Measurements from ENCODE around the gene GPR68. TPM values are rescaled to one million over a fixed set of nuclear protein-coding genes. Genes with fewer than 3 reads are reported as not detected.
"Not testable (repeated sequence)": the region's sequence is repeated elsewhere in the genome, so short reads cannot be mapped to it uniquely, and the experiment has no call there.

Gene GPR68
- total and polyA plus RNA-seq, 4 experiments from 2014 or later = 3.0 to 10.8 (median 9.5) TPM

- Mint-ChIP-seq H3K4me1 (peaks cover 73 to 96% (median 86%) of the 10 kb centered on the region in 4 donors), H3K36me3 (peaks cover 17 to 26% of the 10 kb centered on the region in 2 donors), H3K4me3 (peak overlapping the region; percentile 41 to 97 (median 86)), H3K27ac (peak overlapping the region; percentile 97 to 100 (median 99)), H3K27me3 (no peaks in the 10 kb centered on the region), H3K9me3 (peaks cover 0 to 10% (median 0%) of the 10 kb centered on the region in 8 donors)
- peaks cover 98% of the 10 kb centered on the region for H3K4me1 ChIP-seq (ENCODE audit: insufficient read depth, low read length)
- intact Hi-C loops (cut with micrococcal nuclease) = loop anchor here (1.0 to 5.0 kb wide), 6 partner anchors 14 to 58 kb away; no protein-coding TSS in a partner anchor
- H3K36me3 ChIP-seq (ENCODE audit: insufficient read depth, low read length) = peaks cover 4% of the 10 kb centered on the region
- peak overlapping the region; percentile 88 for H3K27ac ChIP-seq (ENCODE audit: low read depth, low read length)
- ChIA-PET CTCF (ENCODE audit: partially characterized antibody) (interaction anchor here (0.5 to 5.5 kb wide), 7 partner anchors 15 to 206 kb away, joined by 3 to 45 read pairs (median 7); partner anchors contain the start of gene GPR68), POLR2A (ENCODE audit: partially characterized antibody) (interaction anchor here (0.5 to 23.5 kb wide), 15 partner anchors 8 to 187 kb away, joined by 3 to 963 read pairs (median 5); partner anchors contain the start of genes DGLUCY, GPR68 and RPS6KA5)
- H3K9me3 ChIP-seq (ENCODE audit: control insufficient read depth in 1 of 2, low read length in 2 of 2) = no peaks in the 10 kb centered on the region
- H3K27me3 ChIP-seq (ENCODE audit: insufficient read depth, low read length) = no peaks in the 10 kb centered on the region
- H3K4me3 ChIP-seq (ENCODE audit: low read length in 2 of 2) = peak overlapping the region; percentile 1 to 26
- DNase-seq = no peak
Observed at GRCh38 chr14:91229005-91229382, 15.5 kb downstream of the GPR68 start.

- ChIA-PET POLR2A (ENCODE audit: partially characterized antibody) (interaction anchor here (0.5 to 23.5 kb wide), 15 partner anchors 8 to 846 kb away, joined by 3 to 963 read pairs (median 5); partner anchors contain the start of genes DGLUCY, GPR68 and RPS6KA5), CTCF (ENCODE audit: partially characterized antibody) (interaction anchor here (0.5 to 5.5 kb wide), 11 partner anchors 16 to 205 kb away, joined by 3 to 45 read pairs (median 5); partner anchors contain the start of gene GPR68)
- Mint-ChIP-seq H3K4me1 (peaks cover 78 to 100% (median 91%) of the 10 kb centered on the region in 4 donors), H3K27me3 (no peaks in the 10 kb centered on the region), H3K9me3 (peaks cover 0 to 10% (median 0%) of the 10 kb centered on the region in 8 donors), H3K36me3 (peaks cover 17 to 28% of the 10 kb centered on the region in 2 donors), H3K4me3 (peak overlapping the region; percentile 41 to 97 (median 86)), H3K27ac (peak overlapping the region; percentile 97 to 100 (median 99))
- H3K9me3 ChIP-seq (ENCODE audit: control insufficient read depth in 1 of 2, low read length in 2 of 2) = no peaks in the 10 kb centered on the region
- H3K4me3 ChIP-seq (ENCODE audit: low read length in 2 of 2) = peak overlapping the region; percentile 2 to 28
- H3K36me3 ChIP-seq (ENCODE audit: insufficient read depth, low read length) = peaks cover 4% of the 10 kb centered on the region
- H3K4me1 ChIP-seq (ENCODE audit: insufficient read depth, low read length) = peaks cover 98% of the 10 kb centered on the region
- H3K27ac ChIP-seq (ENCODE audit: low read depth, low read length) = peak overlapping the region; percentile 88
- no peaks in the 10 kb centered on the region for H3K27me3 ChIP-seq (ENCODE audit: insufficient read depth, low read length)
- DNase-seq = peak; percentile 74 to 96 (median 77)
- intact Hi-C loops (cut with micrococcal nuclease) = loop anchor here (1.0 to 5.0 kb wide), 6 partner anchors 14 to 59 kb away; no protein-coding TSS in a partner anchor
Observed at GRCh38 chr14:91228112-91229004, 16.1 kb downstream of the GPR68 start.

GRCh38 chr14:91227183-91227628 lies 17.3 kb downstream of the GPR68 start:
- peak overlapping the region; percentile 88 for H3K27ac ChIP-seq (ENCODE audit: low read depth, low read length)
- Mint-ChIP-seq H3K4me1 (peaks cover 82 to 100% (median 93%) of the 10 kb centered on the region in 4 donors), H3K36me3 (peaks cover 23 to 31% of the 10 kb centered on the region in 2 donors), H3K9me3 (peaks cover 0 to 10% (median 0%) of the 10 kb centered on the region in 8 donors), H3K4me3 (peak overlapping the region; percentile 8 to 97 (median 86)), H3K27me3 (no peaks in the 10 kb centered on the region), H3K27ac (peak overlapping the region; percentile 97 to 100 (median 99))
- DNase-seq = peak in 4 of 5 donors; percentile 41 to 70 (median 46)
- H3K27me3 ChIP-seq (ENCODE audit: insufficient read depth, low read length) = no peaks in the 10 kb centered on the region
- no peaks in the 10 kb centered on the region for H3K9me3 ChIP-seq (ENCODE audit: control insufficient read depth in 1 of 2, low read length in 2 of 2)
- CTCF ChIA-PET (ENCODE audit: partially characterized antibody) = interaction anchor here (0.8 to 5.5 kb wide), 7 partner anchors 17 to 60 kb away, joined by 3 to 45 read pairs (median 5); partner anchors contain the start of gene GPR68
- peaks cover 98% of the 10 kb centered on the region for H3K4me1 ChIP-seq (ENCODE audit: insufficient read depth, low read length)
- no peak overlapping the region for H3K4me3 ChIP-seq (ENCODE audit: low read length in 2 of 2)
- H3K36me3 ChIP-seq (ENCODE audit: insufficient read depth, low read length) = peaks cover 4% of the 10 kb centered on the region
- POLR2A ChIA-PET (ENCODE audit: partially characterized antibody) = interaction anchor here (0.9 to 23.5 kb wide), 8 partner anchors 21 to 845 kb away, joined by 3 to 963 read pairs (median 8); partner anchors contain the start of genes DGLUCY, GPR68 and RPS6KA5
- intact Hi-C loops (cut with micrococcal nuclease) = loop anchor here (5.0 kb wide), 2 partner anchors 35 to 60 kb away; no protein-coding TSS in a partner anchor

GRCh38 chr14:91226360-91226759 lies 18.1 kb downstream of the GPR68 start:
- peaks cover 25 to 35% of the 10 kb centered on the region in 2 donors for H3K36me3 Mint-ChIP-seq
- peak overlapping the region in 7 of 8 donors; percentile 73 to 97 (median 86) for H3K4me3 Mint-ChIP-seq
- Histone ChIP-seq H3K27ac (ENCODE audit: low read depth, low read length) (peak overlapping the region; percentile 88), H3K4me1 (ENCODE audit: insufficient read depth, low read length) (peaks cover 89% of the 10 kb centered on the region)
- CTCF ChIA-PET (ENCODE audit: partially characterized antibody) = interaction anchor here (1.0 to 5.5 kb wide), 4 partner anchors 18 to 61 kb away, joined by 4 to 45 read pairs (median 33); partner anchors contain the start of gene GPR68
- H3K27me3 ChIP-seq (ENCODE audit: insufficient read depth, low read length); H3K4me3 ChIP-seq (ENCODE audit: low read length in 2 of 2); H3K9me3 Mint-ChIP-seq; H3K9me3 ChIP-seq (ENCODE audit: control insufficient read depth in 1 of 2, low read length in 2 of 2); H3K27me3 Mint-ChIP-seq; H3K36me3 ChIP-seq (ENCODE audit: insufficient read depth, low read length): not testable (repeated sequence)
- peak overlapping the region; percentile 97 to 100 (median 99) for H3K27ac Mint-ChIP-seq
- peak in 1 of 5 donors; percentile 49 for DNase-seq
- intact Hi-C loops (cut with micrococcal nuclease) = loop anchor here (5.0 kb wide), 2 partner anchors 34 to 61 kb away; no protein-coding TSS in a partner anchor
- H3K4me1 Mint-ChIP-seq = peaks cover 80 to 100% (median 92%) of the 10 kb centered on the region in 4 donors
- POLR2A ChIA-PET (ENCODE audit: partially characterized antibody) = interaction anchor here (1.1 to 23.5 kb wide), 6 partner anchors 10 to 49 kb away, joined by 3 to 963 read pairs (median 18); partner anchors contain the start of gene GPR68

GRCh38 chr14:91225025-91225424 lies 19.5 kb downstream of the GPR68 start:
- Histone ChIP-seq H3K4me3 (ENCODE audit: low read length in 2 of 2) (no peak overlapping the region), H3K27ac (ENCODE audit: low read depth, low read length) (peak overlapping the region; percentile 2), H3K36me3 (ENCODE audit: insufficient read depth, low read length) (peaks cover 4% of the 10 kb centered on the region), H3K4me1 (ENCODE audit: insufficient read depth, low read length) (peaks cover 84% of the 10 kb centered on the region), H3K9me3 (ENCODE audit: control insufficient read depth in 1 of 2, low read length in 2 of 2) (no peaks in the 10 kb centered on the region), H3K27me3 (ENCODE audit: insufficient read depth, low read length) (no peaks in the 10 kb centered on the region)
- intact Hi-C loops (cut with micrococcal nuclease) = loop anchor here (5.0 kb wide), 2 partner anchors 33 to 62 kb away; no protein-coding TSS in a partner anchor
- peak overlapping the region in 6 of 7 donors; percentile 37 to 99 (median 97) for H3K27ac Mint-ChIP-seq
- ChIA-PET POLR2A (ENCODE audit: partially characterized antibody) (interaction anchor here (23.5 kb wide), 1 partner anchor 24 kb away, joined by 963 read pairs; the partner anchor contains the start of gene GPR68), CTCF (ENCODE audit: partially characterized antibody) (interaction anchor here (1.1 kb wide), 1 partner anchor 48 kb away, joined by 3 read pairs; no protein-coding TSS in a partner anchor)
- DNase-seq = no peak
- H3K27me3 Mint-ChIP-seq = no peaks in the 10 kb centered on the region
- peaks cover 79 to 100% (median 89%) of the 10 kb centered on the region in 4 donors for H3K4me1 Mint-ChIP-seq
- peaks cover 24 to 33% of the 10 kb centered on the region in 2 donors for H3K36me3 Mint-ChIP-seq
- H3K9me3 Mint-ChIP-seq = peaks cover 0 to 5% (median 0%) of the 10 kb centered on the region in 8 donors
- H3K4me3 Mint-ChIP-seq = peak overlapping the region in 5 of 8 donors; percentile 32 to 97 (median 81)

GRCh38 chr14:91223028-91223783 lies 21.3 kb downstream of the GPR68 start:
- H3K36me3 ChIP-seq (ENCODE audit: insufficient read depth, low read length) = peaks cover 4% of the 10 kb centered on the region
- Mint-ChIP-seq H3K4me1 (peaks cover 64 to 88% (median 76%) of the 10 kb centered on the region in 4 donors), H3K9me3 (no peaks in the 10 kb centered on the region), H3K27ac (peak overlapping the region; percentile 48 to 97 (median 79)), H3K4me3 (peak overlapping the region in 3 of 8 donors; percentile 2 to 4 (median 2)), H3K36me3 (peaks cover 30 to 37% of the 10 kb centered on the region in 2 donors), H3K27me3 (no peaks in the 10 kb centered on the region)
- H3K9me3 ChIP-seq (ENCODE audit: control insufficient read depth in 1 of 2, low read length in 2 of 2) = no peaks in the 10 kb centered on the region
- no peaks in the 10 kb centered on the region for H3K27me3 ChIP-seq (ENCODE audit: insufficient read depth, low read length)
- peaks cover 66% of the 10 kb centered on the region for H3K4me1 ChIP-seq (ENCODE audit: insufficient read depth, low read length)
- H3K27ac ChIP-seq (ENCODE audit: low read depth, low read length) = no peak overlapping the region
- intact Hi-C loops (cut with micrococcal nuclease) = no loop called here
- no peak overlapping the region for H3K4me3 ChIP-seq (ENCODE audit: low read length in 2 of 2)
- DNase-seq = peak in 1 of 5 donors; percentile 36
- CTCF ChIA-PET (ENCODE audit: partially characterized antibody) = interaction anchor here (1.1 to 1.7 kb wide), 2 partner anchors 17 to 20 kb away, joined by 3 to 5 read pairs; no protein-coding TSS in a partner anchor
- POLR2A ChIA-PET (ENCODE audit: partially characterized antibody) = interaction anchor here (0.8 to 23.5 kb wide), 3 partner anchors 25 to 195 kb away, joined by 3 to 963 read pairs (median 3); partner anchors contain the start of gene GPR68
